OCI-LY1 (cell line): ENCODE measurements around the gene IST1.

Source experiments
- H2AFZ ChIP-seq: fragments of 200-600 bp; sonication (generic), shearing (Covaris generic); 2 replicates; pipeline ENCODE4 v1.6.0; 2014; ENCODE audit warnings: antibody characterized with exemption, mild to moderate bottlenecking, low read length
- H3F3A ChIP-seq: fragments of 200-600 bp; sonication (generic), shearing (Covaris generic); 2 replicates; pipeline ENCODE4 v1.6.0; 2014; ENCODE audit warnings: mild to moderate bottlenecking, antibody characterized with exemption, low read length, moderate library complexity; ENCODE audit not compliant: insufficient read depth
- H3K27ac ChIP-seq: fragments of 200-600 bp; sonication (generic); 2 replicates; pipeline ENCODE4 v1.5.1; 2014; ENCODE audit warnings: low read length, mixed run types, mild to moderate bottlenecking, low read depth; ENCODE audit not compliant: poor library complexity, severe bottlenecking
- H3K27me3 ChIP-seq: fragments of 200-600 bp; sonication (generic); 2 replicates; pipeline ENCODE4 v1.6.0; 2014; ENCODE audit warnings: antibody characterized with exemption, mild to moderate bottlenecking, low read length, moderate library complexity; ENCODE audit not compliant: insufficient read depth
- H3K36me3 ChIP-seq: fragments of 200-600 bp; sonication (generic); 2 replicates; pipeline ENCODE4 v1.6.1; 2014; ENCODE audit warnings: mild to moderate bottlenecking, antibody characterized with exemption, low read length, moderate library complexity, mixed read lengths; ENCODE audit not compliant: insufficient read depth
- H3K4me1 ChIP-seq: fragments of 200-600 bp; sonication (generic); 2 replicates; pipeline ENCODE4 v1.5.1; 2014; ENCODE audit warnings: mild to moderate bottlenecking, low read length, moderate library complexity; ENCODE audit not compliant: insufficient read depth, severe bottlenecking
- H3K4me2 ChIP-seq: fragments of 200-600 bp; sonication (generic), shearing (Covaris generic); 2 replicates; pipeline ENCODE4 v1.6.1; 2014; ENCODE audit warnings: low read length
- H3K4me3 ChIP-seq: fragments of 200-600 bp; sonication (generic); 2 replicates; pipeline ENCODE4 v1.5.1; 2014; ENCODE audit warnings: low read length, low read depth, mild to moderate bottlenecking, mixed read lengths; ENCODE audit not compliant: poor library complexity, severe bottlenecking
- H3K79me2 ChIP-seq: fragments of 200-600 bp; shearing (Covaris generic); 2 replicates; pipeline ENCODE4 v1.6.1; 2016; ENCODE audit warnings: mixed run types, low read length, mixed read lengths; ENCODE audit not compliant: insufficient read depth
- H3K9ac ChIP-seq: fragments of 200-600 bp; sonication (generic), shearing (Covaris generic); 2 replicates; pipeline ENCODE4 v1.6.1; 2014; ENCODE audit warnings: mild to moderate bottlenecking, low read length, mixed read lengths
- H3K9me2 ChIP-seq: fragments of 200-600 bp; sonication (generic), shearing (Covaris generic); 2 replicates; pipeline ENCODE4 v1.6.1; 2014; ENCODE audit warnings: low read depth, mild to moderate bottlenecking, low read length, mixed read lengths
- H3K9me3 ChIP-seq: fragments of 200-600 bp; shearing (Covaris generic); 2 replicates; pipeline ENCODE4 v1.6.1; 2014; ENCODE audit warnings: low read length, mixed read lengths
- H4K20me1 ChIP-seq: fragments of 200-600 bp; sonication (generic), shearing (Covaris generic); 2 replicates; pipeline ENCODE4 v1.6.0; 2016; ENCODE audit warnings: mild to moderate bottlenecking, low read length; ENCODE audit not compliant: insufficient read depth
- CTCF ChIP-seq: fragments of 200-600 bp; sonication (generic), shearing (Covaris generic); IDR thresholded peaks from 2 replicates; pipeline ENCODE4 v1.5.1; 2017; ENCODE audit warnings: mild to moderate bottlenecking, antibody characterized with exemption, low read length, moderate library complexity, mixed read lengths
- EZH2 ChIP-seq: fragments of 200-600 bp; sonication (generic), shearing (Covaris generic); IDR thresholded peaks from 2 replicates; pipeline ENCODE4 v1.8.0; 2017; ENCODE audit warnings: borderline replicate concordance, mixed run types, mild to moderate bottlenecking, antibody characterized with exemption, low read length, moderate library complexity, mixed read lengths

The IST1 gene

GRCh38 chr16:71937868-71938510 lies 42.7 kb downstream of the IST1 start:
- Histone ChIP-seq H3K27me3 (no peaks in the 10 kb centered on the region), H3K4me3 (no peak overlapping the region), H3K9me3 (peaks cover 8% of the 10 kb centered on the region; the same call in 1 of the 2 replicates), H3K9ac (no peak overlapping the region), H3K4me1 (no peaks in the 10 kb centered on the region), H3K9me2 (no peaks in the 10 kb centered on the region), H2AFZ (no peak overlapping the region), H3F3A (no peaks in the 10 kb centered on the region), H3K36me3 (peaks cover 21% of the 10 kb centered on the region; the same call in 1 of the 2 replicates), H3K27ac (no peak overlapping the region), H4K20me1 (no peaks in the 10 kb centered on the region), H3K4me2 (no peak overlapping the region), H3K79me2 (no peaks in the 10 kb centered on the region)
- TF ChIP-seq EZH2 = no peak
- no peak for TF ChIP-seq CTCF

GRCh38 chr16:71943887-71944286 lies 48.6 kb downstream of the IST1 start:
- TF ChIP-seq CTCF = no peak
- H3K4me3 ChIP-seq = no peak overlapping the region
- no peaks in the 10 kb centered on the region for H3K79me2 ChIP-seq
- no peaks in the 10 kb centered on the region for H3K4me1 ChIP-seq
- H3K9ac ChIP-seq = no peak overlapping the region
- no peaks in the 10 kb centered on the region for H3K27me3 ChIP-seq
- no peaks in the 10 kb centered on the region for H3K36me3 ChIP-seq
- H3K4me2 ChIP-seq = no peak overlapping the region
- H3K27ac ChIP-seq = no peak overlapping the region
- H3F3A ChIP-seq = no peaks in the 10 kb centered on the region
- no peaks in the 10 kb centered on the region for H3K9me2 ChIP-seq
- no peaks in the 10 kb centered on the region; the same call in 1 of the 2 replicates for H3K9me3 ChIP-seq
- no peaks in the 10 kb centered on the region for H4K20me1 ChIP-seq
- H2AFZ ChIP-seq = no peak overlapping the region

GRCh38 chr16:71945616-71946015 lies 50.3 kb downstream of the IST1 start:
- Histone ChIP-seq H3K9me2 (no peaks in the 10 kb centered on the region), H3K4me2 (no peak overlapping the region), H2AFZ (no peak overlapping the region), H3F3A (no peaks in the 10 kb centered on the region), H3K9me3 (no peaks in the 10 kb centered on the region), H3K27ac (no peak overlapping the region), H3K9ac (no peak overlapping the region), H3K27me3 (no peaks in the 10 kb centered on the region), H3K4me3 (no peak overlapping the region), H3K4me1 (no peaks in the 10 kb centered on the region), H3K79me2 (no peaks in the 10 kb centered on the region), H3K36me3 (no peaks in the 10 kb centered on the region), H4K20me1 (no peaks in the 10 kb centered on the region)
- TF ChIP-seq EZH2 (no peak), CTCF (no peak)
